A673 (cell line): ENCODE measurements around the gene GNL3L.

Source experiments
- CTCF ChIP-seq: fragments of 300-800, 200-600 bp; sonication (generic); conservative IDR thresholded peaks from 2 replicates; pipeline ENCODE4 v1.5.1; 2017; ENCODE audit warnings: low read depth, mild to moderate bottlenecking, antibody characterized with exemption, low read length, moderate library complexity, mixed read lengths
- EZH2 ChIP-seq: fragments of 200-600 bp; sonication (generic); IDR thresholded peaks from 2 replicates; pipeline ENCODE4 v1.6.1; 2017; ENCODE audit warnings: borderline replicate concordance, low read depth, mild to moderate bottlenecking, mixed read lengths, antibody characterized with exemption, low read length; ENCODE audit not compliant: poor library complexity, severe bottlenecking

GRCh38 chrX:54482839-54483593 lies 47.0 kb upstream of the GNL3L start:
- TF ChIP-seq CTCF, result no peak
- no peak for TF ChIP-seq EZH2
